Duodenal mucosa (tissue), 2 donors: ENCODE data around the gene PKD1L1.

Experiments
- H3K27ac ChIP-seq: one replicate; pipeline ENCODE4 v1.7.0; 2013; ENCODE audit warnings: low read depth, low read length
- H3K27me3 ChIP-seq, 2 donors: one replicate each; pipeline ENCODE4 v1.7.0; 2013; ENCODE audit warnings: low read length in 2 of 2, control low read depth in 1 of 2; ENCODE audit not compliant: insufficient read depth in 2 of 2, control insufficient read depth in 1 of 2
- H3K36me3 ChIP-seq, 2 donors: one replicate each; pipeline ENCODE4 v1.7.0; 2013; ENCODE audit warnings: low read length in 2 of 2, control low read depth in 1 of 2; ENCODE audit not compliant: insufficient read depth in 2 of 2, control insufficient read depth in 1 of 2
- H3K4me1 ChIP-seq, 2 donors: one replicate each; pipeline ENCODE4 v1.7.0; 2013; ENCODE audit warnings: low read length in 2 of 2, control low read depth in 1 of 2; ENCODE audit not compliant: insufficient read depth in 2 of 2, control insufficient read depth in 1 of 2
- H3K4me3 ChIP-seq, 2 donors: one replicate each; pipeline ENCODE4 v1.7.0; 2013; ENCODE audit warnings: low read length in 2 of 2, low read depth in 1 of 2
- H3K9ac ChIP-seq, 2 donors: one replicate each; pipeline ENCODE4 v1.7.0; 2013; ENCODE audit warnings: low read length in 2 of 2, low read depth in 1 of 2
- H3K9me3 ChIP-seq, 2 donors: one replicate each; pipeline ENCODE4 v1.7.0; 2013; ENCODE audit warnings: low read length in 2 of 2, control low read depth in 1 of 2; ENCODE audit not compliant: control insufficient read depth in 1 of 2

PKD1L1 gene

GRCh38 chr7:47846138-47846836 is 102.0 kb downstream of the PKD1L1 start:
- no peak overlapping the region for H3K9ac ChIP-seq
- no peak overlapping the region for H3K27ac ChIP-seq
- no peaks in the 10 kb centered on the region for H3K9me3 ChIP-seq
- no peaks in the 10 kb centered on the region for H3K36me3 ChIP-seq
- no peaks in the 10 kb centered on the region for H3K27me3 ChIP-seq
- H3K4me3 ChIP-seq, result no peak overlapping the region
- H3K4me1 ChIP-seq, result no peaks in the 10 kb centered on the region

GRCh38 chr7:47844311-47844710 is 104.0 kb downstream of the PKD1L1 start:
- no peaks in the 10 kb centered on the region for H3K36me3 ChIP-seq
- no peaks in the 10 kb centered on the region for H3K27me3 ChIP-seq
- no peak overlapping the region for H3K27ac ChIP-seq
- no peaks in the 10 kb centered on the region for H3K4me1 ChIP-seq
- no peaks in the 10 kb centered on the region for H3K9me3 ChIP-seq
- no peak overlapping the region for H3K9ac ChIP-seq
- H3K4me3 ChIP-seq, result no peak overlapping the region

GRCh38 chr7:47843291-47843690 is 105.0 kb downstream of the PKD1L1 start:
- H3K4me3 ChIP-seq, result no peak overlapping the region
- H3K27me3 ChIP-seq, result no peaks in the 10 kb centered on the region
- H3K36me3 ChIP-seq, result no peaks in the 10 kb centered on the region
- H3K9ac ChIP-seq, result no peak overlapping the region
- H3K4me1 ChIP-seq, result no peaks in the 10 kb centered on the region
- no peaks in the 10 kb centered on the region for H3K9me3 ChIP-seq
- H3K27ac ChIP-seq, result no peak overlapping the region

GRCh38 chr7:47839381-47839780 is 108.9 kb downstream of the PKD1L1 start:
- H3K27me3 ChIP-seq, result no peaks in the 10 kb centered on the region
- H3K27ac ChIP-seq, result no peak overlapping the region
- H3K9ac ChIP-seq, result no peak overlapping the region
- no peaks in the 10 kb centered on the region for H3K9me3 ChIP-seq
- no peak overlapping the region for H3K4me3 ChIP-seq
- H3K4me1 ChIP-seq, result no peaks in the 10 kb centered on the region
- H3K36me3 ChIP-seq, result no peaks in the 10 kb centered on the region

- Histone ChIP-seq H3K4me1 (no peaks in the 10 kb centered on the region), H3K9me3 (no peaks in the 10 kb centered on the region), H3K27ac (no peak overlapping the region)
Measured at GRCh38 chr7:47837826-47838225, 110.4 kb downstream of the PKD1L1 start.

GRCh38 chr7:47836503-47837202 is 111.6 kb downstream of the PKD1L1 start:
- Histone ChIP-seq H3K27me3 (no peaks in the 10 kb centered on the region), H3K4me1 (no peaks in the 10 kb centered on the region), H3K9me3 (no peaks in the 10 kb centered on the region), H3K36me3 (no peaks in the 10 kb centered on the region), H3K4me3 (no peak overlapping the region), H3K9ac (no peak overlapping the region), H3K27ac (no peak overlapping the region)

More at GRCh38 chr7:47837826-47838225, 110.4 kb downstream of the PKD1L1 start:
- no peak overlapping the region for H3K4me3 ChIP-seq
- H3K9ac ChIP-seq, result no peak overlapping the region
- H3K36me3 ChIP-seq, result no peaks in the 10 kb centered on the region
- no peaks in the 10 kb centered on the region for H3K27me3 ChIP-seq

GRCh38 chr7:47836080-47836479 is 112.2 kb downstream of the PKD1L1 start:
- H3K27ac ChIP-seq, result no peak overlapping the region
- no peaks in the 10 kb centered on the region for H3K4me1 ChIP-seq
- no peaks in the 10 kb centered on the region for H3K27me3 ChIP-seq
- no peak overlapping the region for H3K9ac ChIP-seq
- no peaks in the 10 kb centered on the region for H3K36me3 ChIP-seq
- no peaks in the 10 kb centered on the region for H3K9me3 ChIP-seq
- no peak overlapping the region for H3K4me3 ChIP-seq

GRCh38 chr7:47833211-47833610 is 115.1 kb downstream of the PKD1L1 start:
- Histone ChIP-seq H3K27ac (no peak overlapping the region), H3K4me3 (no peak overlapping the region), H3K4me1 (no peaks in the 10 kb centered on the region), H3K27me3 (no peaks in the 10 kb centered on the region), H3K9ac (no peak overlapping the region), H3K36me3 (no peaks in the 10 kb centered on the region), H3K9me3 (no peaks in the 10 kb centered on the region)

- Histone ChIP-seq H3K4me3 (no peak overlapping the region), H3K9ac (no peak overlapping the region)
Measured at GRCh38 chr7:47832105-47832715, 116.1 kb downstream of the PKD1L1 start.

GRCh38 chr7:47830015-47830414 is 118.3 kb downstream of the PKD1L1 start:
- Histone ChIP-seq H3K4me3 (no peak overlapping the region), H3K9me3 (no peaks in the 10 kb centered on the region), H3K27ac (no peak overlapping the region), H3K27me3 (no peaks in the 10 kb centered on the region), H3K4me1 (no peaks in the 10 kb centered on the region), H3K9ac (no peak overlapping the region), H3K36me3 (no peaks in the 10 kb centered on the region)

More at GRCh38 chr7:47832105-47832715, 116.1 kb downstream of the PKD1L1 start:
- Histone ChIP-seq H3K4me1 (no peaks in the 10 kb centered on the region), H3K36me3 (no peaks in the 10 kb centered on the region), H3K9me3 (no peaks in the 10 kb centered on the region), H3K27me3 (no peaks in the 10 kb centered on the region), H3K27ac (no peak overlapping the region)
